Measurements from ENCODE around the gene SLC12A6. TPM values are rescaled to one million over a fixed set of nuclear protein-coding genes. Genes with fewer than 3 reads are reported as not detected.

Gene SLC12A6
- total RNA-seq, 1 donor from 2014 or later = 74.4 TPM

- Mint-ChIP-seq H3K9me3 (no peaks in the 10 kb centered on the region), H3K4me1 (peaks cover 43% of the 10 kb centered on the region), H3K36me3 (ENCODE audit: low read depth) (peaks cover 56% of the 10 kb centered on the region), H3K27me3 (no peaks in the 10 kb centered on the region), H3K4me3 (no peak overlapping the region), H3K27ac (no peak overlapping the region)
- ATAC-seq (ENCODE audit: low read depth) (no peak), DNase-seq (no peak)
- ChIA-PET POLR2A (no interaction called here), CTCF (no interaction called here)
- intact Hi-C loops (cut with micrococcal nuclease) = no loop called here
- no peak for TF ChIP-seq CTCF (IDR thresholded peaks at IDR 0.05)
Observed at GRCh38 chr15:34311563-34311962, 26.0 kb downstream of the SLC12A6 start.

DNA sequence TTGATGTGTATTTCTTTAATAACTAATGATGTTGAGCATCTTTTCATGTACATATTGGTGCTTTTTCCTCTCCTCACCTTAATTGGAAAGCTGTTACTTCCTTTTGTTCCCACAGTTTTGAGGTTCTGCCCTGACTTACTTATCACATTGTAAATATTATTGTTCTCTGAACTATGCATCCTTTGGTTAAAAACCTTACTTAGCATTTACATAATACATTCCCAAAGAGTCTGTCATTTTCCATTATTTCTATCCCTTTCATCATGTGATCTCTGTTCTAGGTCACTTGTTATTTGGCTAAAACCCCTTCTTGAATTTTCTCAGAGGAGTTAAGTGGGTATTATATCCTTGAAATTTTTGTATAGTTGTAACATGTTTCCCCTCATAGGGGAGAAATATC, 33.0 kb downstream of the SLC12A6 start:
- Mint-ChIP-seq H3K27me3 (no peaks in the 10 kb centered on the region), H3K27ac (peak overlapping the region; percentile 42), H3K4me1 (peaks cover 50% of the 10 kb centered on the region), H3K36me3 (ENCODE audit: low read depth) (peaks cover 45% of the 10 kb centered on the region), H3K9me3 (no peaks in the 10 kb centered on the region), H3K4me3 (no peak overlapping the region)
- CTCF ChIA-PET = interaction anchor here (1.2 kb wide), 1 partner anchor 283 kb away, joined by 3 read pairs; no protein-coding TSS in a partner anchor
- POLR2A ChIA-PET = no interaction called here
- intact Hi-C loops (cut with micrococcal nuclease) = loop anchor here (5.0 kb wide), 1 partner anchor 37 kb away; no protein-coding TSS in a partner anchor
- DNase-seq = no peak
- no peak for ATAC-seq (ENCODE audit: low read depth)
- no peak for TF ChIP-seq CTCF (IDR thresholded peaks at IDR 0.05)

DNA sequence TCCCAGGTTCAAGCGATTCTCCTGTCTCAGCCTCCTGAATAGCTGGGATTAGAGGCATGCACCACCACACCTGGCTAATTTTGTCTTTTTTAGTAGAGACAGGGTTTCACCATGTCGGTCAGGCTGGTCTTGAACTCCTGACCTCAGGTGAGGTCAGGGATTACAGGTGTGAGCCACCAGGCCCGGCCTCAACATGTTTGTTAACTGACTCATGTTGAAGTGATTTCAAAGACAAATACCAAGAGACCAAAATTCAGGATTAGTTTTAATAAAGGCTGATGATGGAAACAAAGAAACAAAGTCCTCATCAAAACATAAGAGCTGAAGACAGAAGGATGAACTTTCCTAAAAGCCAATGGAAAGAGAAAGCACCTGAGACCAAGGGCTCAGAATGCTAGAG, 36.5 kb downstream of the SLC12A6 start:
- ChIA-PET CTCF (no interaction called here), POLR2A (no interaction called here)
- H3K27ac Mint-ChIP-seq = no peak overlapping the region
- intact Hi-C loops (cut with micrococcal nuclease) = loop anchor here (5.0 kb wide), 1 partner anchor 34 kb away; no protein-coding TSS in a partner anchor
- H3K4me3 Mint-ChIP-seq = no peak overlapping the region
- peaks cover 27% of the 10 kb centered on the region for H3K36me3 Mint-ChIP-seq (ENCODE audit: low read depth)
- peaks cover 61% of the 10 kb centered on the region for H3K4me1 Mint-ChIP-seq
- no peak for DNase-seq
- no peaks in the 10 kb centered on the region for H3K9me3 Mint-ChIP-seq
- H3K27me3 Mint-ChIP-seq = no peaks in the 10 kb centered on the region
- no peak for ATAC-seq (ENCODE audit: low read depth)
- no peak for TF ChIP-seq CTCF (IDR thresholded peaks at IDR 0.05)

DNA sequence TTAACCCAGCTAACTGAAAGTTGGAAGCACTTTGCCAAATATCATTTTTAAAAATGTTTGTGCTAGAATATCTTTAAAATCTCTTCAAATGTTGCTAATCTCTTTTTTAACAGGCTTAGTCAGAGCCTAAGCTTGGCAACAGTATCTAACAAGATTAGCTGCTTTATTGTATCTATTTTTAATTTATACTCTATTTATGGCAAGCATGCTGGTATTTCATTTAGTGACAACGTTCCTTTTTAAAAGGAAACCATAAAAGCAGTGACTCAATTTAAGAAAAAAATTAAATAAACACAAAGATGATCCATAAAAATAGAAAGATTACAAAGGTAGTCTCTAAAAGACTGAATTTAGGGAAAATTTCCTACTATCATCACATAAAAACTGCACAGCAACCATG, 40.5 kb downstream of the SLC12A6 start:
- Mint-ChIP-seq H3K9me3 (no peaks in the 10 kb centered on the region), H3K27me3 (no peaks in the 10 kb centered on the region), H3K4me3 (no peak overlapping the region), H3K36me3 (ENCODE audit: low read depth) (peaks cover 28% of the 10 kb centered on the region), H3K27ac (no peak overlapping the region), H3K4me1 (peaks cover 44% of the 10 kb centered on the region)
- intact Hi-C loops (cut with micrococcal nuclease) = no loop called here
- ChIA-PET POLR2A (interaction anchor here (0.5 to 0.8 kb wide), 3 partner anchors 12 to 290 kb away, joined by 3 read pairs; no protein-coding TSS in a partner anchor), CTCF (no interaction called here)
- ATAC-seq (ENCODE audit: low read depth) (no peak), DNase-seq (no peak)
- no peak for TF ChIP-seq CTCF (IDR thresholded peaks at IDR 0.05)

DNA sequence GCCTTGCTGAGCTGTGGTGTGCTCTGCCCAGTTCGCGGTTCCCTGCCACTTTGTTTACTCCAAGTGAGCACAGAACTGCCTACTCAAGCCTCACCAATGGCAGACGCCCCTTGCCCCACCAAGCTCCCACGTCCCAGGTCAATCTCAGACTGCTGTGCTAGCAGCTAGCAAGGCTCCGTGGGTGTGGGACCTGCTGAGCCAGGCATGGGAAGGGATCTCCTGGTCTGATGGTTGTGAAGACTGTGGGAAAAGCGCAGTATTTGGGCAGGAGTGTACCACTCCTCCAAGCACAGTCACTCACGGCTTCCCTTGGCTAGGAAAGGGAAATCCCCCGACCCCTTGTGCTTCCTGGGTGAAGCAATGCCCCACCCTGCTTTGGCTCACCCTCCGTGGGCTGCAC, 45.0 kb downstream of the SLC12A6 start:
- ChIA-PET CTCF (no interaction called here), POLR2A (interaction anchor here (0.9 kb wide), 1 partner anchor 36 kb away, joined by 3 read pairs; no protein-coding TSS in a partner anchor)
- peaks cover 41% of the 10 kb centered on the region for H3K36me3 Mint-ChIP-seq (ENCODE audit: low read depth)
- H3K27me3 Mint-ChIP-seq = no peaks in the 10 kb centered on the region
- peaks cover 21% of the 10 kb centered on the region for H3K4me1 Mint-ChIP-seq
- intact Hi-C loops (cut with micrococcal nuclease) = no loop called here
- ATAC-seq (ENCODE audit: low read depth) (no peak), DNase-seq (no peak)
- no peak for TF ChIP-seq CTCF (IDR thresholded peaks at IDR 0.05)
- no peak overlapping the region for H3K27ac Mint-ChIP-seq
- H3K4me3 Mint-ChIP-seq = no peak overlapping the region
- no peaks in the 10 kb centered on the region for H3K9me3 Mint-ChIP-seq
